Stimulated activated CD4-positive, alpha-beta T cell treated with anti-CD3 and anti-CD28 coated beads, Interleukin-12 subunit alpha, Interleukin-12 subunit beta, amount 100 ng/mL, for 4 hours (primary cell): ENCODE data around the gene JARID2.

Experiments used
- DNase-seq: peaks from one replicate; pipeline ENCODE4 v3.0.0-alpha.2; 2020

The JARID2 gene

GRCh38 chr6:15500901-15501825 is 255.3 kb downstream of the JARID2 start:
- no peak for DNase-seq

GRCh38 chr6:15501826-15502445 is 256.1 kb downstream of the JARID2 start:
- DNase-seq = no peak

GRCh38 chr6:15502446-15503345 is 256.8 kb downstream of the JARID2 start:
- no peak for DNase-seq

GRCh38 chr6:15503346-15503680 is 257.4 kb downstream of the JARID2 start:
- no peak for DNase-seq

GRCh38 chr6:15504040-15504495 is 258.2 kb downstream of the JARID2 start:
- no peak for DNase-seq

GRCh38 chr6:15504581-15505350 is 258.9 kb downstream of the JARID2 start:
- DNase-seq = no peak

- DNase-seq = no peak
These were observed 259.6 kb downstream of the JARID2 start for GRCh38 chr6:15505463-15505918.

GRCh38 chr6:15506066-15506465 is 260.2 kb downstream of the JARID2 start:
- DNase-seq = no peak

- no peak for DNase-seq
These were observed 261.4 kb downstream of the JARID2 start for GRCh38 chr6:15507221-15507620.

- DNase-seq = no peak
These were observed 261.9 kb downstream of the JARID2 start for GRCh38 chr6:15507746-15508145.

GRCh38 chr6:15508441-15508871 is 262.6 kb downstream of the JARID2 start:
- no peak for DNase-seq

GRCh38 chr6:15508931-15509330 is 263.1 kb downstream of the JARID2 start:
- no peak for DNase-seq

GRCh38 chr6:15509335-15509933 is 263.6 kb downstream of the JARID2 start:
- no peak for DNase-seq

- DNase-seq = no peak
These were observed 264.3 kb downstream of the JARID2 start for GRCh38 chr6:15510121-15510520.

- DNase-seq = no peak
These were observed 264.8 kb downstream of the JARID2 start for GRCh38 chr6:15510536-15511247.

GRCh38 chr6:15511248-15512125 is 265.6 kb downstream of the JARID2 start:
- DNase-seq = no peak

GRCh38 chr6:15512126-15512525 is 266.3 kb downstream of the JARID2 start:
- DNase-seq = no peak

- no peak for DNase-seq
These were observed 266.9 kb downstream of the JARID2 start for GRCh38 chr6:15512721-15513120.

GRCh38 chr6:15513131-15513771 is 267.4 kb downstream of the JARID2 start:
- DNase-seq = no peak
